ENCODE data around the gene KSR2. TPM values are rescaled to one million over a fixed set of nuclear protein-coding genes. Genes with fewer than 3 reads are reported as not detected.

KSR2 gene
- total RNA-seq, 1 experiment from 2014 or later = not detected

DNA sequence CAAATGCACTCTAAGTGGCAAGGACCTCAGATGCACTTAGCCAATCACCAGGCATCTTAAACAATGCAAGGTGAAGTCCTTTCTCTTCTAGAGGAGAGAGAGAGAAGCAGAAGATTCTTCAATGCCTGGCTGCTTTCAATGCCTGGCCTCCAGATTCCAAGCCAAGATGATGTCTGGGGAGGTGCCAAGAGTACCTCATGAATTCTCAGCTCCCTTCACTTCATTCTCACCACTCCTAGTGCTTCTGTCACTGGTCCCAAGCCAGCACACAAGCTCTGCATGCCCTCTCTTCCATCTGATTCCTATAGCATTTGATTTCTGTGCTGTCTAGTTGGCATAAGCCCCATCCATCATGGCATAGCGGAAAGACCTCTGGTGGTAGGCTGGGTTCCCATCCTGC is 225.0 kb downstream of the KSR2 start:
- BruUV-seq (replicated peaks) = no TSS peak
- POLR2A ChIA-PET (ENCODE audit: low non-redundant PET) = no interaction called here
- no peaks in the 10 kb centered on the region for H3K36me3 ChIP-seq (ENCODE audit: insufficient read depth, low read length, poor library complexity, severe bottlenecking)
- H3K4me3 ChIP-seq (ENCODE audit: low read depth, low read length, poor library complexity, severe bottlenecking) = no peak overlapping the region
- intact Hi-C loops (cut with micrococcal nuclease; ENCODE audit: unreplicated experiment) = no loop called here
- H3K27me3 ChIP-seq (replicated peaks; ENCODE audit: insufficient read depth, low read depth, low read length, poor library complexity) = no peaks in the 10 kb centered on the region
- H3K9me3 ChIP-seq (ENCODE audit: low read depth, low read length, poor library complexity, severe bottlenecking) = no peaks in the 10 kb centered on the region
- CTCF ChIA-PET = no interaction called here
- H3K4me1 ChIP-seq (ENCODE audit: insufficient read depth, low read length, poor library complexity, severe bottlenecking) = no peaks in the 10 kb centered on the region
- H3K27ac ChIP-seq (ENCODE audit: low read depth, low read length, poor library complexity, severe bottlenecking) = no peak overlapping the region
- DNase-seq (ENCODE audit: low spot score) = no peak
- no peak for TF ChIP-seq EZH2 (IDR thresholded peaks at IDR 0.05; ENCODE audit: borderline replicate concordance, low read depth, low read length, poor library complexity, severe bottlenecking)
- TF ChIP-seq, protein P1, sequence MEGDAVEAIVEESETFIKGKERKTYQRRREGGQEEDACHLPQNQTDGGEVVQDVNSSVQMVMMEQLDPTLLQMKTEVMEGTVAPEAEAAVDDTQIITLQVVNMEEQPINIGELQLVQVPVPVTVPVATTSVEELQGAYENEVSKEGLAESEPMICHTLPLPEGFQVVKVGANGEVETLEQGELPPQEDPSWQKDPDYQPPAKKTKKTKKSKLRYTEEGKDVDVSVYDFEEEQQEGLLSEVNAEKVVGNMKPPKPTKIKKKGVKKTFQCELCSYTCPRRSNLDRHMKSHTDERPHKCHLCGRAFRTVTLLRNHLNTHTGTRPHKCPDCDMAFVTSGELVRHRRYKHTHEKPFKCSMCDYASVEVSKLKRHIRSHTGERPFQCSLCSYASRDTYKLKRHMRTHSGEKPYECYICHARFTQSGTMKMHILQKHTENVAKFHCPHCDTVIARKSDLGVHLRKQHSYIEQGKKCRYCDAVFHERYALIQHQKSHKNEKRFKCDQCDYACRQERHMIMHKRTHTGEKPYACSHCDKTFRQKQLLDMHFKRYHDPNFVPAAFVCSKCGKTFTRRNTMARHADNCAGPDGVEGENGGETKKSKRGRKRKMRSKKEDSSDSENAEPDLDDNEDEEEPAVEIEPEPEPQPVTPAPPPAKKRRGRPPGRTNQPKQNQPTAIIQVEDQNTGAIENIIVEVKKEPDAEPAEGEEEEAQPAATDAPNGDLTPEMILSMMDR (conservative IDR thresholded peaks at IDR 0.05; ENCODE audit: low read depth, low read length) = no peak

DNA sequence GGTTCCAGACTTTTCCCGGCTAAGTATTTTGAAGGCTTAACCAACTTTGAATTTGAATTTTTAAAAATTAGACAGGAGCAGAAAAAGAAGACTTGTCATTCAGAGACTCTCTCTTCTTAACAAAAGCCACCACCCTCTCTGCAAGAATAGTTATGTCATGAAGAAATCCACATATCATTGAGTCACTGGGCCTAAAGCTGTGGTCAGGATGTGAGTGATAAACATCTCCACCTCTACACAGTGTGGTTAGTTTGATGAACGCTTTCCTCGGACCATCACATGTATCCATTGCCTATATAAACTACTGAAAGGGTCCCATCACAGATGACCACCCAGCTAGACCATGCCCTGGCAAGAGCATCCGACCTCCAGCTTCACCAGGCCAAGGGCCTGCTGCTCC is 226.1 kb downstream of the KSR2 start:
- Histone ChIP-seq H3K36me3 (ENCODE audit: insufficient read depth, low read length, poor library complexity, severe bottlenecking) (no peaks in the 10 kb centered on the region), H3K9me3 (ENCODE audit: low read depth, low read length, poor library complexity, severe bottlenecking) (no peaks in the 10 kb centered on the region), H3K4me3 (ENCODE audit: low read depth, low read length, poor library complexity, severe bottlenecking) (no peak overlapping the region), H3K4me1 (ENCODE audit: insufficient read depth, low read length, poor library complexity, severe bottlenecking) (no peaks in the 10 kb centered on the region), H3K27me3 (replicated peaks; ENCODE audit: insufficient read depth, low read depth, low read length, poor library complexity) (no peaks in the 10 kb centered on the region), H3K27ac (ENCODE audit: low read depth, low read length, poor library complexity, severe bottlenecking) (no peak overlapping the region)
- BruUV-seq (replicated peaks) = no TSS peak
- ChIA-PET POLR2A (ENCODE audit: low non-redundant PET) (no interaction called here), CTCF (no interaction called here)
- intact Hi-C loops (cut with micrococcal nuclease; ENCODE audit: unreplicated experiment) = no loop called here
- TF ChIP-seq EZH2 (IDR thresholded peaks at IDR 0.05; ENCODE audit: borderline replicate concordance, low read depth, low read length, poor library complexity, severe bottlenecking) = no peak
- TF ChIP-seq, protein P1 (conservative IDR thresholded peaks at IDR 0.05; ENCODE audit: low read depth, low read length) = no peak
- DNase-seq (ENCODE audit: low spot score) = no peak

DNA sequence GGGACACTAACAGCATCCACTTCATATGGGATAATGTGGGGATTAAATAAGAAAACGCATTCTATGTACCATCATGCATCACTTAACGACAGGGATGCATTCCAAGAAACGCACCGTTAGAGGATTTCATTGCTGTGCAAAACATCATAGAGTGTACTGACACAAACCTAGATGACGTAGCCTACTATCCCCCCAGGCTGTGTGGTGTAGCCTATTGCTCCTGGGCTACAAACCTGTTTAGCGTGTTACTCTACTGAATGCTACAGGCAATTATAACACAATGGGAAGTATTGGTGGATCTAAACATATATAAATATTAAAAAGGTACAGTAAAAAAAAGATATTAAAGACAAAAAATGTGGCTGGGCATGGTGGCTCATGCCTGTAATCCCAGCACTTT is 230.6 kb downstream of the KSR2 start:
- no peak for DNase-seq (ENCODE audit: low spot score)
- Histone ChIP-seq H3K4me3 (ENCODE audit: low read depth, low read length, poor library complexity, severe bottlenecking) (no peak overlapping the region), H3K9me3 (ENCODE audit: low read depth, low read length, poor library complexity, severe bottlenecking) (no peaks in the 10 kb centered on the region), H3K27me3 (replicated peaks; ENCODE audit: insufficient read depth, low read depth, low read length, poor library complexity) (no peaks in the 10 kb centered on the region), H3K4me1 (ENCODE audit: insufficient read depth, low read length, poor library complexity, severe bottlenecking) (no peaks in the 10 kb centered on the region), H3K27ac (ENCODE audit: low read depth, low read length, poor library complexity, severe bottlenecking) (no peak overlapping the region), H3K36me3 (ENCODE audit: insufficient read depth, low read length, poor library complexity, severe bottlenecking) (no peaks in the 10 kb centered on the region)
- intact Hi-C loops (cut with micrococcal nuclease; ENCODE audit: unreplicated experiment) = no loop called here
- ChIA-PET POLR2A (ENCODE audit: low non-redundant PET) (no interaction called here), CTCF (no interaction called here)
- no peak for TF ChIP-seq EZH2 (IDR thresholded peaks at IDR 0.05; ENCODE audit: borderline replicate concordance, low read depth, low read length, poor library complexity, severe bottlenecking)
- TF ChIP-seq, protein P1 (conservative IDR thresholded peaks at IDR 0.05; ENCODE audit: low read depth, low read length) = no peak
- no TSS peak for BruUV-seq (replicated peaks)

Measured in A673 (cell line).